Activated T-helper 17 cell treated with anti-CD3 and anti-CD28 coated beads, Interleukin-2, amount 50 U/mL, for 72 hours (primary cell): ENCODE measurements around the gene RNF8. TPM values are rescaled to one million over a fixed set of nuclear protein-coding genes. Genes with fewer than 3 reads are reported as not detected.
"Not testable (repeated sequence)": the region's sequence is repeated elsewhere in the genome, so short reads cannot be mapped to it uniquely, and the experiment has no call there.

Experiments
- ATAC-seq: fragments of 150-1000 bp; cut with Tn5 transposase; replicated peaks from 2 replicates; pipeline ENCODE4 v1.10.0; 2021; ENCODE audit warnings: mild to moderate bottlenecking, moderate library complexity
- H3K27ac Mint-ChIP-seq: one replicate; pipeline ENCODE4 v1.8.0; 2022; ENCODE audit warnings: mixed read lengths
- H3K27me3 Mint-ChIP-seq: one replicate; pipeline ENCODE4 v1.8.0; 2022; ENCODE audit warnings: mixed read lengths
- H3K36me3 Mint-ChIP-seq: one replicate; pipeline ENCODE4 v1.8.0; 2022; ENCODE audit warnings: low read depth, mild to moderate bottlenecking, mixed read lengths
- H3K4me1 Mint-ChIP-seq: one replicate; pipeline ENCODE4 v1.8.0; 2022; ENCODE audit warnings: mixed read lengths
- H3K4me3 Mint-ChIP-seq: one replicate; pipeline ENCODE4 v1.8.0; 2022; ENCODE audit warnings: mild to moderate bottlenecking, mixed read lengths
- H3K9me3 Mint-ChIP-seq: one replicate; pipeline ENCODE4 v1.8.0; 2022; ENCODE audit warnings: mixed read lengths
- total RNA-seq, 2 donors: library from RNA; stranded (reverse); gene quantifications; one replicate each; pipeline ENCODE4 v1.2.3, GENCODE V29; 2022

Gene RNF8
- total RNA-seq, 2 donors from 2014 or later = 23.0 to 30.3 TPM

GRCh38 chr6:37338317-37338716 lies 15.5 kb upstream of the RNF8 start:
- H3K36me3 Mint-ChIP-seq = not testable (repeated sequence)

GRCh38 chr6:37338745-37339255 lies 15.0 kb upstream of the RNF8 start:
- H3K9me3 Mint-ChIP-seq = no peaks in the 10 kb centered on the region
- H3K4me3 Mint-ChIP-seq = no peak overlapping the region
- no peak overlapping the region for H3K27ac Mint-ChIP-seq

More at GRCh38 chr6:37338317-37338716, 15.5 kb upstream of the RNF8 start:
- H3K9me3 Mint-ChIP-seq, H3K27ac Mint-ChIP-seq, H3K4me3 Mint-ChIP-seq, H3K27me3 Mint-ChIP-seq, ATAC-seq, H3K4me1 Mint-ChIP-seq: not testable (repeated sequence)

GRCh38 chr6:37339741-37340638 lies 13.8 kb upstream of the RNF8 start:
- H3K27ac Mint-ChIP-seq = no peak overlapping the region
- H3K36me3 Mint-ChIP-seq = no peaks in the 10 kb centered on the region
- peaks cover 3% of the 10 kb centered on the region for H3K27me3 Mint-ChIP-seq
- no peaks in the 10 kb centered on the region for H3K9me3 Mint-ChIP-seq
- no peaks in the 10 kb centered on the region for H3K4me1 Mint-ChIP-seq
- H3K4me3 Mint-ChIP-seq = no peak overlapping the region
- no peak for ATAC-seq

More at GRCh38 chr6:37338745-37339255, 15.0 kb upstream of the RNF8 start:
- H3K36me3 Mint-ChIP-seq = peaks cover 5% of the 10 kb centered on the region
- no peak for ATAC-seq
- no peaks in the 10 kb centered on the region for H3K27me3 Mint-ChIP-seq
- H3K4me1 Mint-ChIP-seq = no peaks in the 10 kb centered on the region

- H3K27me3 Mint-ChIP-seq = peaks cover 3% of the 10 kb centered on the region
- no peak overlapping the region for H3K27ac Mint-ChIP-seq
- ATAC-seq = no peak
- no peaks in the 10 kb centered on the region for H3K4me1 Mint-ChIP-seq
- H3K9me3 Mint-ChIP-seq = no peaks in the 10 kb centered on the region
- H3K36me3 Mint-ChIP-seq = no peaks in the 10 kb centered on the region
- no peak overlapping the region for H3K4me3 Mint-ChIP-seq
Observed at GRCh38 chr6:37340639-37340943, 13.2 kb upstream of the RNF8 start.

- Mint-ChIP-seq H3K4me1 (no peaks in the 10 kb centered on the region), H3K27me3 (peaks cover 6% of the 10 kb centered on the region), H3K36me3 (no peaks in the 10 kb centered on the region), H3K9me3 (no peaks in the 10 kb centered on the region), H3K4me3 (no peak overlapping the region), H3K27ac (no peak overlapping the region)
- ATAC-seq = no peak
Observed at GRCh38 chr6:37343248-37343647, 10.5 kb upstream of the RNF8 start.

- no peak overlapping the region for H3K27ac Mint-ChIP-seq
- ATAC-seq = no peak
- H3K4me3 Mint-ChIP-seq = no peak overlapping the region
- no peaks in the 10 kb centered on the region for H3K4me1 Mint-ChIP-seq
- peaks cover 6% of the 10 kb centered on the region for H3K27me3 Mint-ChIP-seq
- no peaks in the 10 kb centered on the region for H3K36me3 Mint-ChIP-seq
- no peaks in the 10 kb centered on the region for H3K9me3 Mint-ChIP-seq
Observed at GRCh38 chr6:37344308-37344707, 9.5 kb upstream of the RNF8 start.

GRCh38 chr6:37345804-37346203 lies 8.0 kb upstream of the RNF8 start:
- not testable (repeated sequence) for H3K27ac Mint-ChIP-seq, H3K36me3 Mint-ChIP-seq, H3K4me1 Mint-ChIP-seq, H3K4me3 Mint-ChIP-seq, H3K9me3 Mint-ChIP-seq, H3K27me3 Mint-ChIP-seq, ATAC-seq

- H3K27me3 Mint-ChIP-seq = peaks cover 6% of the 10 kb centered on the region
- no peak overlapping the region for H3K4me3 Mint-ChIP-seq
- H3K36me3 Mint-ChIP-seq = no peaks in the 10 kb centered on the region
- H3K27ac Mint-ChIP-seq = no peak overlapping the region
- ATAC-seq = no peak
- no peaks in the 10 kb centered on the region for H3K4me1 Mint-ChIP-seq
- H3K9me3 Mint-ChIP-seq = no peaks in the 10 kb centered on the region
Observed at GRCh38 chr6:37347177-37347576, 6.6 kb upstream of the RNF8 start.

- Mint-ChIP-seq H3K4me1 (no peaks in the 10 kb centered on the region), H3K36me3 (no peaks in the 10 kb centered on the region)
Observed at GRCh38 chr6:37347670-37348111, 6.1 kb upstream of the RNF8 start.

GRCh38 chr6:37351027-37351426 lies 2.8 kb upstream of the RNF8 start:
- Mint-ChIP-seq H3K9me3 (no peaks in the 10 kb centered on the region), H3K36me3 (peaks cover 14% of the 10 kb centered on the region), H3K4me3 (no peak overlapping the region), H3K27ac (no peak overlapping the region), H3K4me1 (peaks cover 18% of the 10 kb centered on the region), H3K27me3 (peaks cover 3% of the 10 kb centered on the region)
- ATAC-seq = no peak

More at GRCh38 chr6:37347670-37348111, 6.1 kb upstream of the RNF8 start:
- no peak for ATAC-seq
- Mint-ChIP-seq H3K9me3 (no peaks in the 10 kb centered on the region), H3K27me3 (peaks cover 6% of the 10 kb centered on the region), H3K4me3 (no peak overlapping the region), H3K27ac (no peak overlapping the region)

GRCh38 chr6:37352384-37352783 lies 1.4 kb upstream of the RNF8 start:
- Mint-ChIP-seq H3K4me3 (peak overlapping the region; percentile 96), H3K9me3 (no peaks in the 10 kb centered on the region), H3K27ac (peak overlapping the region; percentile 28), H3K27me3 (no peaks in the 10 kb centered on the region), H3K36me3 (peaks cover 14% of the 10 kb centered on the region), H3K4me1 (peaks cover 22% of the 10 kb centered on the region)
- ATAC-seq = no peak

GRCh38 chr6:37354526-37355384 lies 972 bp downstream of the RNF8 start:
- H3K27ac Mint-ChIP-seq = peak overlapping the region; percentile 94
- peaks cover 22% of the 10 kb centered on the region for H3K36me3 Mint-ChIP-seq
- peak; percentile 8 for ATAC-seq
- H3K9me3 Mint-ChIP-seq = no peaks in the 10 kb centered on the region
- no peaks in the 10 kb centered on the region for H3K27me3 Mint-ChIP-seq
- H3K4me3 Mint-ChIP-seq = peak overlapping the region; percentile 96
- peaks cover 29% of the 10 kb centered on the region for H3K4me1 Mint-ChIP-seq

GRCh38 chr6:37357288-37357687 lies 3.5 kb downstream of the RNF8 start:
- peaks cover 29% of the 10 kb centered on the region for H3K4me1 Mint-ChIP-seq
- H3K9me3 Mint-ChIP-seq = no peaks in the 10 kb centered on the region
- peaks cover 42% of the 10 kb centered on the region for H3K36me3 Mint-ChIP-seq
- H3K4me3 Mint-ChIP-seq = no peak overlapping the region
- no peak for ATAC-seq
- no peaks in the 10 kb centered on the region for H3K27me3 Mint-ChIP-seq
- no peak overlapping the region for H3K27ac Mint-ChIP-seq

GRCh38 chr6:37357860-37358259 lies 4.1 kb downstream of the RNF8 start:
- H3K27ac Mint-ChIP-seq = no peak overlapping the region
- peaks cover 29% of the 10 kb centered on the region for H3K4me1 Mint-ChIP-seq
- H3K27me3 Mint-ChIP-seq = no peaks in the 10 kb centered on the region
- H3K4me3 Mint-ChIP-seq = no peak overlapping the region
- no peak for ATAC-seq
- peaks cover 48% of the 10 kb centered on the region for H3K36me3 Mint-ChIP-seq
- no peaks in the 10 kb centered on the region for H3K9me3 Mint-ChIP-seq
